ENCODE data around the gene NEURL2. TPM values are rescaled to one million over a fixed set of nuclear protein-coding genes. Genes with fewer than 3 reads are reported as not detected.
A peak's percentile ranks its signal among the peaks of the same experiment; 100 is the strongest.

Gene NEURL2
- total and polyA plus RNA-seq, 10 of the 15 experiments (the other 5 are each of a cell fraction or from before 2014, with no cell fraction given) = 0.53 to 7.0 (median 2.7) TPM

DNA sequence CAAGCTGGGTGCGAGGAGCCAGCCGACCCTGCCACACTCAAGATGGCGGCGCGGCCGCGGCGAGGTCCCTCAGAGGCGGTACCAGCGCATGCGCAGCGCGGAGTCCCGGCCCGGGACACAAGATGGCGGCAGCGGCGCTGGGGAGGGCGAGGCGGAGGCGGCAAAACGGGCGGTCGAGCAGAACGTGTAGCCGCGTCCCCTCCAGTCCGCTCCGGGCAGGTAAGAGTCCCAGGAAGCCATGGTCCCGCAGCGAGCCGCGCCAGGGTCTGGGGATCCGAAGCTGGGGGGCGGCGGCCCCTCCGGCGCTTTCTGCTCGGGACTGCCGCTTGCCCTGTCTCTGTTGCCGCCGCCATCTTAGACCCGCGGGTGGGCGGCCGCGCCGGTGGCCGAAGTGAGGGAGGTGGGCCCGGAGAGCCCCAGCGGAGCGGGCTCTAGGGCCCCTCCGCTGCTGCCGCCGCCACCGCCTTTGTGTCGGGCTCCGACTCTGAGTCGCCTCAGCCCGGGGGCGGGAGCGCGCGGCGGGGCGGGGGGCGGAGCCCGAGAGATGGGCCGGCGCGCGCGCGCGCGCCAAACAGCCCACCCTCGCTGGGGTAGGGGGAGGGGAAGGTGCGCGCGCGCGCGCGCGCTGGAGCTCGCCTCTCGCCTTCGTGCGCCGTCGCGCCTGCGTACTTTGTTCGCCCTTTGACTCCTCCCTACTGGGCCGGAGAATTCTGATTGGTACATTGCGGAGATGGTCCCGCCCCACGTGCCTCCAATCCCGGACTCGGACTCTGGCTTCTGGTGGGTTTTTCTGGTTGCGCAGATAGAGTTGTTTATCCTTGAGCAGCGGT is 43.8 kb upstream of the NEURL2 start, which contains the start of gene PCIF1:
TSS of gene PCIF1 (plus strand) at position 98 of the 830 bp plus-strand sequence. CDS start 4,317 bp downstream, outside the sequence.
- FAIRE-seq = peak; percentile 96
- peak within 1 kb of the TSS; percentile 91 for H2AFZ ChIP-seq (ENCODE audit: control insufficient read depth, low read depth, low read length)
- WGBS (ENCODE audit: insufficient coverage, insufficient replicate concordance, low lambda C conversion rate, missing lambda C conversion rate) = 1% methylated on average over 60 of the region's 102 CpGs
- TF ChIP-seq KLF5 (IDR thresholded peaks at IDR 0.05; ENCODE audit: partially characterized antibody) = peak; percentile 51
- TF ChIP-seq, protein P1, sequence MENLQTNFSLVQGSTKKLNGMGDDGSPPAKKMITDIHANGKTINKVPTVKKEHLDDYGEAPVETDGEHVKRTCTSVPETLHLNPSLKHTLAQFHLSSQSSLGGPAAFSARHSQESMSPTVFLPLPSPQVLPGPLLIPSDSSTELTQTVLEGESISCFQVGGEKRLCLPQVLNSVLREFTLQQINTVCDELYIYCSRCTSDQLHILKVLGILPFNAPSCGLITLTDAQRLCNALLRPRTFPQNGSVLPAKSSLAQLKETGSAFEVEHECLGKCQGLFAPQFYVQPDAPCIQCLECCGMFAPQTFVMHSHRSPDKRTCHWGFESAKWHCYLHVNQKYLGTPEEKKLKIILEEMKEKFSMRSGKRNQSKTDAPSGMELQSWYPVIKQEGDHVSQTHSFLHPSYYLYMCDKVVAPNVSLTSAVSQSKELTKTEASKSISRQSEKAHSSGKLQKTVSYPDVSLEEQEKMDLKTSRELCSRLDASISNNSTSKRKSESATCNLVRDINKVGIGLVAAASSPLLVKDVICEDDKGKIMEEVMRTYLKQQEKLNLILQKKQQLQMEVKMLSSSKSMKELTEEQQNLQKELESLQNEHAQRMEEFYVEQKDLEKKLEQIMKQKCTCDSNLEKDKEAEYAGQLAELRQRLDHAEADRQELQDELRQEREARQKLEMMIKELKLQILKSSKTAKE (IDR thresholded peaks at IDR 0.05; ENCODE audit: low read depth, poor library complexity, severe bottlenecking) = no peak
- 0 out of 2 replicates have a peak, but pooled peaks have one; percentile 41 for TF ChIP-seq SIN3A (IDR thresholded peaks at IDR 0.05; ENCODE audit: low read depth, low read length)
- no peak for TF ChIP-seq RAD21 (IDR thresholded peaks at IDR 0.05; ENCODE audit: insufficient read depth, low read depth, low read length)
- TF ChIP-seq, protein P2, sequence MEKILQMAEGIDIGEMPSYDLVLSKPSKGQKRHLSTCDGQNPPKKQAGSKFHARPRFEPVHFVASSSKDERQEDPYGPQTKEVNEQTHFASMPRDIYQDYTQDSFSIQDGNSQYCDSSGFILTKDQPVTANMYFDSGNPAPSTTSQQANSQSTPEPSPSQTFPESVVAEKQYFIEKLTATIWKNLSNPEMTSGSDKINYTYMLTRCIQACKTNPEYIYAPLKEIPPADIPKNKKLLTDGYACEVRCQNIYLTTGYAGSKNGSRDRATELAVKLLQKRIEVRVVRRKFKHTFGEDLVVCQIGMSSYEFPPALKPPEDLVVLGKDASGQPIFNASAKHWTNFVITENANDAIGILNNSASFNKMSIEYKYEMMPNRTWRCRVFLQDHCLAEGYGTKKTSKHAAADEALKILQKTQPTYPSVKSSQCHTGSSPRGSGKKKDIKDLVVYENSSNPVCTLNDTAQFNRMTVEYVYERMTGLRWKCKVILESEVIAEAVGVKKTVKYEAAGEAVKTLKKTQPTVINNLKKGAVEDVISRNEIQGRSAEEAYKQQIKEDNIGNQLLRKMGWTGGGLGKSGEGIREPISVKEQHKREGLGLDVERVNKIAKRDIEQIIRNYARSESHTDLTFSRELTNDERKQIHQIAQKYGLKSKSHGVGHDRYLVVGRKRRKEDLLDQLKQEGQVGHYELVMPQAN (conservative IDR thresholded peaks at IDR 0.05) = peak; percentile 87
- 0 out of 2 replicates have a peak, but pooled peaks have one; percentile 8 for TF ChIP-seq RCOR1 (conservative IDR thresholded peaks at IDR 0.05; ENCODE audit: low read depth, low read length)
- TF ChIP-seq, protein P3, sequence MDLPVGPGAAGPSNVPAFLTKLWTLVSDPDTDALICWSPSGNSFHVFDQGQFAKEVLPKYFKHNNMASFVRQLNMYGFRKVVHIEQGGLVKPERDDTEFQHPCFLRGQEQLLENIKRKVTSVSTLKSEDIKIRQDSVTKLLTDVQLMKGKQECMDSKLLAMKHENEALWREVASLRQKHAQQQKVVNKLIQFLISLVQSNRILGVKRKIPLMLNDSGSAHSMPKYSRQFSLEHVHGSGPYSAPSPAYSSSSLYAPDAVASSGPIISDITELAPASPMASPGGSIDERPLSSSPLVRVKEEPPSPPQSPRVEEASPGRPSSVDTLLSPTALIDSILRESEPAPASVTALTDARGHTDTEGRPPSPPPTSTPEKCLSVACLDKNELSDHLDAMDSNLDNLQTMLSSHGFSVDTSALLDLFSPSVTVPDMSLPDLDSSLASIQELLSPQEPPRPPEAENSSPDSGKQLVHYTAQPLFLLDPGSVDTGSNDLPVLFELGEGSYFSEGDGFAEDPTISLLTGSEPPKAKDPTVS (IDR thresholded peaks at IDR 0.05; ENCODE audit: low read depth, low read length) = no peak
- TF ChIP-seq YY1 (IDR thresholded peaks at IDR 0.05; ENCODE audit: low read depth, low read length) = peak; percentile 98
- TF ChIP-seq, protein P4, sequence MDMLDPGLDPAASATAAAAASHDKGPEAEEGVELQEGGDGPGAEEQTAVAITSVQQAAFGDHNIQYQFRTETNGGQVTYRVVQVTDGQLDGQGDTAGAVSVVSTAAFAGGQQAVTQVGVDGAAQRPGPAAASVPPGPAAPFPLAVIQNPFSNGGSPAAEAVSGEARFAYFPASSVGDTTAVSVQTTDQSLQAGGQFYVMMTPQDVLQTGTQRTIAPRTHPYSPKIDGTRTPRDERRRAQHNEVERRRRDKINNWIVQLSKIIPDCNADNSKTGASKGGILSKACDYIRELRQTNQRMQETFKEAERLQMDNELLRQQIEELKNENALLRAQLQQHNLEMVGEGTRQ (IDR thresholded peaks at IDR 0.05; ENCODE audit: borderline replicate concordance, low read depth, low read length) = peak; percentile 79
- no peak for TF ChIP-seq PAX5 (IDR thresholded peaks at IDR 0.05; ENCODE audit: borderline replicate concordance, low read depth, low read length)
- TF ChIP-seq HDAC2 (IDR thresholded peaks at IDR 0.05) = no peak
- TF ChIP-seq CBFB (IDR thresholded peaks at IDR 0.05; ENCODE audit: low read depth) = 0 out of 2 replicates have a peak, but pooled peaks have one; percentile 29
- no peak for TF ChIP-seq TCF3 (IDR thresholded peaks at IDR 0.05; ENCODE audit: borderline replicate concordance, insufficient read depth, low read depth, low read length)
- TF ChIP-seq SUZ12 (IDR thresholded peaks at IDR 0.05; ENCODE audit: unreplicated experiment) = no peak
- no peak for TF ChIP-seq NFYA (IDR thresholded peaks at IDR 0.05; ENCODE audit: borderline replicate concordance, low read depth, low read length)
- TF ChIP-seq ZNF622 (IDR thresholded peaks at IDR 0.05) = no peak

More for the DNA sequence above, 43.8 kb upstream of the NEURL2 start, which contains the start of gene PCIF1:
- Histone ChIP-seq H3K27ac (ENCODE audit: control insufficient read depth, insufficient read depth) (peak within 1 kb of the TSS; percentile 97), H3K27me3 (replicated peaks in 1 of 2; ENCODE audit: control insufficient read depth in 2 of 2, insufficient read depth in 2 of 2, low read length in 1 of 2) (no peaks in the 10 kb centered on the region), H3K4me3 (peak within 1 kb of the TSS; percentile 81), H3K4me1 (ENCODE audit: control insufficient read depth, insufficient read depth, low read length) (peaks cover 5% of the 10 kb centered on the region; the same call in 1 of the 2 replicates), H3K4me2 (ENCODE audit: control insufficient read depth, insufficient read depth) (peak within 1 kb of the TSS; percentile 93), H3K9ac (ENCODE audit: control insufficient read depth, insufficient read depth, low read length) (peak within 1 kb of the TSS; percentile 97), H4K20me1 (ENCODE audit: control insufficient read depth, insufficient read depth) (no peaks in the 10 kb centered on the region), H3K79me2 (ENCODE audit: control insufficient read depth, insufficient read depth, low read length) (peaks cover 23% of the 10 kb centered on the region), H3K9me3 (replicated peaks; ENCODE audit: control insufficient read depth, insufficient read depth, low read length) (no peaks in the 10 kb centered on the region), H3K36me3 (ENCODE audit: control insufficient read depth in 2 of 2, insufficient read depth in 2 of 2, low read length in 1 of 2) (peaks cover 10 to 12% of the 10 kb centered on the region in 2 experiments; a peak in 3 of 4 replicates)
- ChIA-PET POLR2A (interaction anchor here (0.6 to 2.9 kb wide), 37 partner anchors 8 to 1057 kb away, joined by 3 to 50 read pairs (median 5); partner anchors contain the start of genes ACOT8, CTSA, NEURL2 and PLTP), CTCF (interaction anchor here (0.7 to 6.5 kb wide), 14 partner anchors 15 to 135 kb away, joined by 3 to 79 read pairs (median 4); partner anchors contain the start of gene ZSWIM1), SMC1A (ENCODE audit: uncharacterized antibody, unreplicated experiment) (interaction anchor here (1.0 to 4.1 kb wide), 12 partner anchors 12 to 136 kb away, joined by 3 to 33 read pairs (median 5); partner anchors contain the start of genes ACOT8, CTSA, NEURL2 and SNX21), RAD21 (ENCODE audit: unreplicated experiment) (interaction anchor here (1.0 to 5.5 kb wide), 12 partner anchors 12 to 122 kb away, joined by 3 to 66 read pairs (median 7); partner anchors contain the start of gene ZSWIM1)
- ATAC-seq (peak; percentile 87), DNase-seq (ENCODE audit: low read depth, low spot score) (peak; percentile 93)
- in situ Hi-C loops (cut with MboI) = no loop called here
- BruUV-seq (replicated peaks) = no TSS peak
- intact Hi-C loops (cut with micrococcal nuclease; ENCODE audit: unreplicated experiment) = loop anchor here (1.0 to 2.0 kb wide), 3 partner anchors 36 to 78 kb away; partner anchors contain the start of genes ACOT8, CTSA, NEURL2 and ZSWIM3
